ENCODE data around the gene TMEM74B.

TMEM74B gene

GRCh38 chr20:1169224-1169623, 15.6 kb downstream of the TMEM74B start:
- DNase-seq: no peak
- Histone ChIP-seq H3K4me1 (ENCODE audit: low read length) (peaks cover 4% of the 10 kb centered on the region), H3F3A (ENCODE audit: insufficient read depth, low read length) (no peaks in the 10 kb centered on the region), H3K9me3 (replicated peaks; ENCODE audit: insufficient read depth, low read length) (no peaks in the 10 kb centered on the region), H3K36me3 (replicated peaks; ENCODE audit: insufficient read depth, low read length) (no peaks in the 10 kb centered on the region; the same call in 1 of the 2 replicates), H3K4me2 (ENCODE audit: low read depth, low read length) (no peak overlapping the region), H3K9ac (ENCODE audit: low read length) (no peak overlapping the region), H3K27me3 (replicated peaks; ENCODE audit: insufficient read depth, low read length) (no peaks in the 10 kb centered on the region), H2AFZ (ENCODE audit: low read length) (no peak overlapping the region), H3K9me2 (replicated peaks; ENCODE audit: insufficient read depth, low read length) (no peaks in the 10 kb centered on the region), H3K27ac (ENCODE audit: low read length) (no peak overlapping the region), H3K4me3 (ENCODE audit: low read length) (no peak overlapping the region), H4K20me1 (ENCODE audit: insufficient read depth, low read length) (no peaks in the 10 kb centered on the region), H3K79me2 (ENCODE audit: low read length) (0 out of 2 replicates have a peak, but pooled peaks cover 3% of the 10 kb centered on the region)
- TF ChIP-seq CTCF (IDR thresholded peaks at IDR 0.05; ENCODE audit: low read length): no peak
- TF ChIP-seq EZH2phosphoT487 (IDR thresholded peaks at IDR 0.05; ENCODE audit: low read length): no peak
- TF ChIP-seq EZH2 (optimal IDR thresholded peaks at IDR 0.05; ENCODE audit: low read depth, low read length): no peak

GRCh38 chr20:1166948-1167720, 17.6 kb downstream of the TMEM74B start:
- Histone ChIP-seq H3K27ac (ENCODE audit: low read length) (no peak overlapping the region), H3K4me3 (ENCODE audit: low read length) (no peak overlapping the region), H4K20me1 (ENCODE audit: insufficient read depth, low read length) (no peaks in the 10 kb centered on the region), H3F3A (ENCODE audit: insufficient read depth, low read length) (peaks cover 14% of the 10 kb centered on the region), H3K4me2 (ENCODE audit: low read depth, low read length) (no peak overlapping the region), H3K27me3 (replicated peaks; ENCODE audit: insufficient read depth, low read length) (no peaks in the 10 kb centered on the region), H3K36me3 (replicated peaks; ENCODE audit: insufficient read depth, low read length) (no peaks in the 10 kb centered on the region; the same call in 1 of the 2 replicates), H2AFZ (ENCODE audit: low read length) (no peak overlapping the region), H3K79me2 (ENCODE audit: low read length) (0 out of 2 replicates have a peak, but pooled peaks cover 6% of the 10 kb centered on the region), H3K9me3 (replicated peaks; ENCODE audit: insufficient read depth, low read length) (no peaks in the 10 kb centered on the region), H3K4me1 (ENCODE audit: low read length) (peaks cover 23% of the 10 kb centered on the region), H3K9me2 (replicated peaks; ENCODE audit: insufficient read depth, low read length) (no peaks in the 10 kb centered on the region), H3K9ac (ENCODE audit: low read length) (no peak overlapping the region)
- DNase-seq: no peak
- TF ChIP-seq CTCF (IDR thresholded peaks at IDR 0.05; ENCODE audit: low read length): no peak
- no peak for TF ChIP-seq EZH2phosphoT487 (IDR thresholded peaks at IDR 0.05; ENCODE audit: low read length)
- TF ChIP-seq EZH2 (optimal IDR thresholded peaks at IDR 0.05; ENCODE audit: low read depth, low read length): no peak

- Histone ChIP-seq H2AFZ (ENCODE audit: low read length) (no peak overlapping the region), H3K27ac (ENCODE audit: low read length) (no peak overlapping the region), H3F3A (ENCODE audit: insufficient read depth, low read length) (peaks cover 19% of the 10 kb centered on the region), H3K9me3 (replicated peaks; ENCODE audit: insufficient read depth, low read length) (no peaks in the 10 kb centered on the region), H4K20me1 (ENCODE audit: insufficient read depth, low read length) (no peaks in the 10 kb centered on the region), H3K9ac (ENCODE audit: low read length) (no peak overlapping the region), H3K4me1 (ENCODE audit: low read length) (peaks cover 35% of the 10 kb centered on the region), H3K4me2 (ENCODE audit: low read depth, low read length) (no peak overlapping the region), H3K36me3 (replicated peaks; ENCODE audit: insufficient read depth, low read length) (no peaks in the 10 kb centered on the region; the same call in 1 of the 2 replicates), H3K79me2 (ENCODE audit: low read length) (peaks cover 18% of the 10 kb centered on the region), H3K4me3 (ENCODE audit: low read length) (no peak overlapping the region), H3K27me3 (replicated peaks; ENCODE audit: insufficient read depth, low read length) (no peaks in the 10 kb centered on the region), H3K9me2 (replicated peaks; ENCODE audit: insufficient read depth, low read length) (no peaks in the 10 kb centered on the region)
- DNase-seq: no peak
- TF ChIP-seq EZH2phosphoT487 (IDR thresholded peaks at IDR 0.05; ENCODE audit: low read length) (no peak), EZH2 (optimal IDR thresholded peaks at IDR 0.05; ENCODE audit: low read depth, low read length) (no peak), CTCF (IDR thresholded peaks at IDR 0.05; ENCODE audit: low read length) (no peak)
Observed at GRCh38 chr20:1165941-1166340, 18.8 kb downstream of the TMEM74B start.

Measured in MM.1S (cell line).